Muscle layer of colon (tissue), 2 donors: ENCODE results near the gene PDZD7.
A peak's percentile ranks its signal among the peaks of the same experiment; 100 is the strongest.

ENCODE experiments used
- H3K27ac ChIP-seq: one replicate; pipeline ENCODE4 v1.7.0; 2013; ENCODE audit warnings: low read depth, mild to moderate bottlenecking, low read length, moderate library complexity
- H3K27me3 ChIP-seq, 2 donors: one replicate each; pipeline ENCODE4 v1.7.0; 2013; ENCODE audit warnings: low read length in 2 of 2, mild to moderate bottlenecking in 2 of 2; ENCODE audit not compliant: insufficient read depth in 2 of 2, control insufficient read depth in 1 of 2
- H3K36me3 ChIP-seq: one replicate; pipeline ENCODE4 v1.7.0; 2013; ENCODE audit warnings: mild to moderate bottlenecking, low read length; ENCODE audit not compliant: insufficient read depth
- H3K4me1 ChIP-seq: one replicate; pipeline ENCODE4 v1.7.0; 2013; ENCODE audit warnings: mild to moderate bottlenecking, low read length; ENCODE audit not compliant: insufficient read depth
- H3K4me3 ChIP-seq, 2 donors: one replicate each; pipeline ENCODE4 v1.7.0; 2013; ENCODE audit warnings: low read length in 2 of 2, low read depth in 1 of 2, mild to moderate bottlenecking in 1 of 2, moderate library complexity in 1 of 2
- H3K9ac ChIP-seq: one replicate; pipeline ENCODE4 v1.7.0; 2013; ENCODE audit warnings: low read length
- H3K9me3 ChIP-seq: one replicate; pipeline ENCODE4 v1.7.0; 2013; ENCODE audit warnings: mild to moderate bottlenecking, low read length
- donor health status: abdominal sarcoma.
- donor health status: Adenocarcinoma of cecum.

Gene PDZD7

GRCh38 chr10:100972904-100973535, 57.9 kb downstream of the PDZD7 start:
- Histone ChIP-seq H3K27me3 (no peaks in the 10 kb centered on the region), H3K4me3 (no peak overlapping the region), H3K27ac (no peak overlapping the region), H3K36me3 (peaks cover 6% of the 10 kb centered on the region), H3K9ac (no peak overlapping the region), H3K4me1 (peaks cover 8% of the 10 kb centered on the region), H3K9me3 (no peaks in the 10 kb centered on the region)

- Histone ChIP-seq H3K4me3 (no peak overlapping the region), H3K27ac (no peak overlapping the region), H3K4me1 (peaks cover 8% of the 10 kb centered on the region)
These were observed 58.6 kb downstream of the PDZD7 start for GRCh38 chr10:100972115-100972903.

GRCh38 chr10:100970914-100971811, 59.8 kb downstream of the PDZD7 start:
- H3K4me3 ChIP-seq: no peak overlapping the region
- H3K27me3 ChIP-seq: no peaks in the 10 kb centered on the region
- H3K27ac ChIP-seq: no peak overlapping the region
- H3K36me3 ChIP-seq: no peaks in the 10 kb centered on the region
- H3K9me3 ChIP-seq: no peaks in the 10 kb centered on the region
- no peak overlapping the region for H3K9ac ChIP-seq
- H3K4me1 ChIP-seq: peaks cover 8% of the 10 kb centered on the region

More at GRCh38 chr10:100972115-100972903, 58.6 kb downstream of the PDZD7 start:
- Histone ChIP-seq H3K36me3 (no peaks in the 10 kb centered on the region), H3K9ac (no peak overlapping the region), H3K27me3 (no peaks in the 10 kb centered on the region), H3K9me3 (no peaks in the 10 kb centered on the region)

- H3K4me3 ChIP-seq: peak overlapping the region; percentile 35 to 58
- no peak overlapping the region for H3K27ac ChIP-seq
- H3K27me3 ChIP-seq: no peaks in the 10 kb centered on the region
- no peaks in the 10 kb centered on the region for H3K9me3 ChIP-seq
- H3K4me1 ChIP-seq: peaks cover 8% of the 10 kb centered on the region
- no peak overlapping the region for H3K9ac ChIP-seq
- peaks cover 7% of the 10 kb centered on the region for H3K36me3 ChIP-seq
These were observed 60.6 kb downstream of the PDZD7 start for GRCh38 chr10:100970076-100970913.

- Histone ChIP-seq H3K4me3 (peak within 1 kb of the TSS; percentile 35 to 58), H3K9ac (no peak within 1 kb of the TSS), H3K27ac (no peak within 1 kb of the TSS), H3K36me3 (peaks cover 11% of the 10 kb centered on the region), H3K4me1 (peaks cover 8% of the 10 kb centered on the region), H3K9me3 (no peaks in the 10 kb centered on the region), H3K27me3 (no peaks in the 10 kb centered on the region)
These were observed 61.5 kb downstream of the PDZD7 start, which contains the start of gene SEMA4G for GRCh38 chr10:100969187-100970075. Gene SEMA4G, plus strand, starts transcription at chr10:100969504. Its CDS starts 3,409 bp downstream, at chr10:100972913.

GRCh38 chr10:100968863-100969186, 62.1 kb downstream of the PDZD7 start:
- peaks cover 8% of the 10 kb centered on the region for H3K4me1 ChIP-seq
- H3K27ac ChIP-seq: no peak overlapping the region

GRCh38 chr10:100968062-100968736, 62.7 kb downstream of the PDZD7 start:
- Histone ChIP-seq H3K36me3 (peaks cover 13% of the 10 kb centered on the region), H3K4me1 (peaks cover 8% of the 10 kb centered on the region), H3K9ac (no peak overlapping the region), H3K4me3 (no peak overlapping the region), H3K27ac (no peak overlapping the region), H3K9me3 (no peaks in the 10 kb centered on the region), H3K27me3 (no peaks in the 10 kb centered on the region)

More at GRCh38 chr10:100968863-100969186, 62.1 kb downstream of the PDZD7 start:
- peak overlapping the region; percentile 22 to 56 for H3K4me3 ChIP-seq
- H3K9me3 ChIP-seq: no peaks in the 10 kb centered on the region
- no peak overlapping the region for H3K9ac ChIP-seq
- no peaks in the 10 kb centered on the region for H3K27me3 ChIP-seq
- H3K36me3 ChIP-seq: peaks cover 11% of the 10 kb centered on the region

GRCh38 chr10:100967332-100967731, 63.6 kb downstream of the PDZD7 start:
- Histone ChIP-seq H3K4me1 (peaks cover 8% of the 10 kb centered on the region), H3K27ac (no peak overlapping the region), H3K36me3 (peaks cover 22% of the 10 kb centered on the region), H3K9ac (no peak overlapping the region), H3K4me3 (no peak overlapping the region), H3K9me3 (no peaks in the 10 kb centered on the region), H3K27me3 (no peaks in the 10 kb centered on the region)

- Histone ChIP-seq H3K9me3 (no peaks in the 10 kb centered on the region), H3K9ac (no peak overlapping the region), H3K36me3 (peaks cover 24% of the 10 kb centered on the region), H3K4me1 (peaks cover 8% of the 10 kb centered on the region), H3K27me3 (no peaks in the 10 kb centered on the region), H3K27ac (no peak overlapping the region), H3K4me3 (no peak overlapping the region)
These were observed 64.0 kb downstream of the PDZD7 start for GRCh38 chr10:100966887-100967286.

GRCh38 chr10:100965820-100966219, 65.1 kb downstream of the PDZD7 start:
- Histone ChIP-seq H3K27ac (no peak overlapping the region), H3K27me3 (no peaks in the 10 kb centered on the region), H3K36me3 (peaks cover 24% of the 10 kb centered on the region), H3K9me3 (no peaks in the 10 kb centered on the region), H3K4me1 (peaks cover 8% of the 10 kb centered on the region), H3K9ac (no peak overlapping the region), H3K4me3 (no peak overlapping the region)
